Measurements from ENCODE around the gene TP53TG5.

Gene TP53TG5

GRCh38 chr20:45345104-45345936 lies 32.8 kb downstream of the TP53TG5 start (continued):
- TF ChIP-seq ARNTL (CRISPR knock-in tag; IDR thresholded peaks at IDR 0.05; ENCODE audit: borderline replicate concordance, low read depth): no peak
- TF ChIP-seq ISL1 (CRISPR knock-in tag; IDR thresholded peaks at IDR 0.05): no peak
- no peak for TF ChIP-seq ESRRG (CRISPR knock-in tag; IDR thresholded peaks at IDR 0.05)

- peak; percentile 70 for ATAC-seq
- TF ChIP-seq CSDC2 (CRISPR knock-in tag; IDR thresholded peaks at IDR 0.05) (no peak), ZNF70 (CRISPR knock-in tag; IDR thresholded peaks at IDR 0.05) (no peak), ZNF8 (CRISPR knock-in tag; IDR thresholded peaks at IDR 0.05) (no peak), PATZ1 (CRISPR knock-in tag; IDR thresholded peaks at IDR 0.05; ENCODE audit: borderline replicate concordance) (no peak), CSRNP3 (CRISPR knock-in tag; IDR thresholded peaks at IDR 0.05) (no peak), ISL1 (CRISPR knock-in tag; IDR thresholded peaks at IDR 0.05) (no peak), ZFP3 (CRISPR knock-in tag; IDR thresholded peaks at IDR 0.05) (no peak), RARB (CRISPR knock-in tag; IDR thresholded peaks at IDR 0.05) (no peak), TOX (CRISPR knock-in tag; IDR thresholded peaks at IDR 0.05; ENCODE audit: borderline replicate concordance) (no peak), SNAI2 (CRISPR knock-in tag; IDR thresholded peaks at IDR 0.05) (no peak), GLIS3 (CRISPR knock-in tag; IDR thresholded peaks at IDR 0.05) (no peak)
Measured at GRCh38 chr20:45344168-45344860, 33.8 kb downstream of the TP53TG5 start.

GRCh38 chr20:45343532-45344167 lies 34.5 kb downstream of the TP53TG5 start:
- ATAC-seq: no peak
- no peak for TF ChIP-seq ZFP3 (CRISPR knock-in tag; IDR thresholded peaks at IDR 0.05)
- no peak for TF ChIP-seq CREB5 (CRISPR knock-in tag; IDR thresholded peaks at IDR 0.05; ENCODE audit: low read depth)
- no peak for TF ChIP-seq ZNF565 (CRISPR knock-in tag; conservative IDR thresholded peaks at IDR 0.05; ENCODE audit: low read depth)
- no peak for TF ChIP-seq ISL1 (CRISPR knock-in tag; IDR thresholded peaks at IDR 0.05)
- TF ChIP-seq OSR1 (CRISPR knock-in tag; IDR thresholded peaks at IDR 0.05): no peak
- no peak for TF ChIP-seq PATZ1 (CRISPR knock-in tag; IDR thresholded peaks at IDR 0.05; ENCODE audit: borderline replicate concordance)
- no peak for TF ChIP-seq TSHZ2 (CRISPR knock-in tag; IDR thresholded peaks at IDR 0.05)
- no peak for TF ChIP-seq GLIS3 (CRISPR knock-in tag; IDR thresholded peaks at IDR 0.05)
- TF ChIP-seq ARNTL (CRISPR knock-in tag; IDR thresholded peaks at IDR 0.05; ENCODE audit: borderline replicate concordance, low read depth): no peak
- no peak for TF ChIP-seq SNAI2 (CRISPR knock-in tag; IDR thresholded peaks at IDR 0.05)
- no peak for TF ChIP-seq RARB (CRISPR knock-in tag; IDR thresholded peaks at IDR 0.05)
- no peak for TF ChIP-seq ZC3H10 (CRISPR knock-in tag; IDR thresholded peaks at IDR 0.05)
